GM21737 (cell line): ENCODE measurements around the gene COPS3.

Experiments used
- ATAC-seq: cut with Tn5 transposase; IDR thresholded peaks from one replicate; pipeline ENCODE4 v1.9.1; 2021; ENCODE audit warnings: mild to moderate bottlenecking, moderate library complexity; ENCODE audit not compliant: unreplicated experiment

The COPS3 gene

GRCh38 chr17:17280613-17281549 lies at the start of gene COPS3:
TSS of gene COPS3 (minus strand) at chr17:17281246. CDS start at chr17:17281186, 60 bp downstream.
- ATAC-seq, result peak; percentile 84

- ATAC-seq, result no peak
Measured at GRCh38 chr17:17328251-17328650, 47.2 kb upstream of the COPS3 start.

DNA sequence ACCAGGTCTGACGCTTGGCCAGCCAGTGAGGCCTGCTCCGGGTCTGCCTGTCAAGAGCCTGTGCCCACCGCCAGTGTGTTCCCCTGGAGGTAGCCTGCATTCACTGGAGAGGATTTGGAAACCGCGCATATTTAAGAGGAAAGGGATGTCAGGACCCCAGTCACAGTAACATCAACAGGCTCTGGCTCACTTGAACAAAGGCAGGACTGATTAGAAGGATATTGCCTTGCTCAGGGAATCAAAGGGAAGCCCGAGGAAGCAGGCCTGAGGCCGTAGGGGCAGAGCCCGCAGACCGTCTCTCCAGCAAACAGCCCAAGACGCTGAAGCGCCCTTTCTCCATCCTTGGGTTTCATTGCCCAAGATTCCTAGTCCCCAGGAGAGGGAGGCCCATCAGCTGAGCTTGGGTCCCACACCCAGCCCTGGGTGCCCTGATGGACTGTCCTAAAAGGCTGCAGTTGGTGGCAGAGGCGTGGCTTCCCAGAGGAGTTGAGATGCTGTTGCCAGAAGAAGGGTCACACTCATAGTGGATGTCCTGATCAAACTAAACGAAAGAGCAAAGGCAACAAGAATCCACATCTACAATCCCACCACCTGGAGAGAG lies 45.3 kb upstream of the COPS3 start:
- no peak for ATAC-seq

DNA sequence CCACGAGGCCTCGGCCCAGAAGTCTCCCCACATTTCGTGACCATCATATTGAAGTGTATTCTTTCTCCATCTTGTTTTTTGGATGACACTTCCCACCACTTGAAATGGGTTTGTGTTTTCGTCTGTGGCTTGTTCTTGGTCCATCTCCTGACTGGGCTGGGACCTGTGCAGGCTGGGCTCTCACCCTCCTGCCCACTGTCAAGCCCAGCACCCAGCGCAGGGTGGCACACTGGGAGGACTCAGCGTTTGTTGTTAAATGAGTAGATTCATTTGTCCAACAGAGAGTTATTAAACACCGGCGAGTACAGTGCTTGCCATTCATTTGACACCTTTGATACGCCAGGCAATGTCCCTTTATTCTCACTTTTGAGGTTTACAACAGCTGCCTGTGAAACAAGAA lies 44.8 kb upstream of the COPS3 start:
- ATAC-seq, result no peak

- no peak for ATAC-seq
Measured at GRCh38 chr17:17325228-17325627, 44.2 kb upstream of the COPS3 start.

DNA sequence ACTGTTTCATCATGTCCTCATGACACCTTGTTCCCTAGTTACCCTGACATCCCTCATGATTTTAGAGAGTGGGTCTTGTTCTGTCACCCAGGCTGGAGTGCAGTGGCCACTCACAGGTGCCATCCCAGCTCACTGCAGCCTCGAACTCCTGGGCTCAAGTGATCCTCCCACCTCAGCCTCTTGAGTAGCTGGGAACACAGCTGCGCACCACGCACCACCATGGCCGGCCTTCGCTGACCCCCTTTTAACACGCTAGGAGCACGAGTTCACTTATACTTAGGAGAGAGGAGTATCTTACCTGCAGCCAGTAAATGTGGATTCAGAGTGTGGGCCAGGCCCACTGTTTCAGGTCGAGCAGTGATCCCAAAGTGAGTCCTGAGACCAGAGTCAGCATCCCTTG lies 43.6 kb upstream of the COPS3 start:
- no peak for ATAC-seq

GRCh38 chr17:17322516-17323510 lies 41.8 kb upstream of the COPS3 start:
- ATAC-seq, result no peak

- no peak for ATAC-seq
Measured at GRCh38 chr17:17321356-17322025, 40.4 kb upstream of the COPS3 start.

DNA sequence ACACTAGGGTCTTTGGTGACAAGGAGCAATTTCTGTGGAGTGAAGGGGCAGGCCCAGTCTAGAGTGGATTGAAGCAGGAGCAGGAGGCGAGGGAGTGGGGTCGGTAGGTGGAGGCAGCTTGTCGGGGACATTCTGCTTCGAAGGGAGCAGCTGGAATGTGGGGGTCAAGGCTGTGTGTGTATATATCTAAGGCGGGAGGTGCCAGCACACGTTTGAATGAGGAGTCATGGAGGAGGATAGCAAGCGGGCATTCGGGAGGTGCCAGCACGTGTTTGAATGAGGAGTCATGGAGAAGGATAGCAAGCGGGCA lies 39.8 kb upstream of the COPS3 start:
- ATAC-seq, result no peak

DNA sequence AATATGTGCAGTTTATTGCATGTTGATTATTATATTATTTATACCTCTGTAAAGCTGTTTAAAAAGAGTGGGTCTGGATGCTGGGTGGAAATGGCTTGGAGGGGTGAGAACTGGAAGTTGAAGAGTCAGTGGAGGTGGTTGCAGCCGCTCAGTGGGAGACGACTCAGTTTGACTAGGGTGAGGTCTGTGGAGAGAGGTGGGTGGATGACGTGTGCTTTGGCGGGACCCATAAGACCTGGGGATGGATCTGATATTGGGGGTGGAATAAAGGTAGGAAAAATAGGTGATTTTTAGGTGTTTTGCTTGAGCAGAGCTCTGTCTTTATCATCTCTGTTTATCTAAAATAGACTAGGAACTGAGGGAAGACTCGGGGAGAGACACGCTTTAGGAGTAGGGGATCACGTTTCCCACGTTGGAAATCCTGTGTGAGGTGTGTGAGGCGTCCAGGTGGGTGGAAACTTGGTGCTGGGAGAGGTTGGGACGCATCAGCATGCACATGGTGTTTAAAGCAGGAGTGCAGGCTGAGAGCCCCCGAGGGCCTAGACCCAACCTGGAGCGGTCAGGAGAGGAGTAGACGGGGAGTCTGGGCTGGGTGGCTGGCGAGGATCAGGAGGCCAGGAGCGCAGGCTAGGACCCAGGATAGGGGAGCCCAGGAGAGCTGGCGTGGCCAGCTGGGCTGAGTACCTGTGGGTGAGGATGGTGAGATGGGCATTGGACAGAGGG lies 39.3 kb upstream of the COPS3 start:
- ATAC-seq, result no peak

- no peak for ATAC-seq
Measured at GRCh38 chr17:17315142-17315821, 34.2 kb upstream of the COPS3 start.

DNA sequence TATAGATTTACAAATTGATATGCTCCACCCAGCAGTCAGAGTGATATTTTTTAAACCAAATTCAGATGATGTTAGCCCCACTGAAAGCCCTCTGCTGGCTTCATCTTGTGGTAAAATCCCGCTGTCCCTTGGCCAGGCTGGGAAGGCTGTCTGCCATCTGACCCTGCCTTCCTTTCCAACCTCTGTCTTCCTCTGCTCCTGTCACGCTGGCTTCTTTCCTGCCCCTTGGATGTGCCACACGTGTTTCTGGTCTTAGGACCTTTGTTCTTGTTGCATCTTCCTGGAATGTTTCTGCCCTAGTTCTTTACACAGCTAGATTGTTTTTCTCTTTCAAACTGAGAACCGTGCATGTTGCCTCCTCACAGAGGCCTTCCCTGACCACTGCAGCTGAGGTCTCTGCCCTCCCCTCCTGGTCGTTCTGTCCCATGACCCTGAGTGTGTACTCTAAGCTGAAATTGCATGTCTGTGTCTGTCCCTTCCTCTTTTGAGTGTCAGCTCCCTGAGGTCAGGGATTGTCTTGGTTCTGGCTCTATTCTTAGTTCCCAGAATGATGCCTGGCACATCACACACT lies 33.5 kb upstream of the COPS3 start:
- no peak for ATAC-seq

DNA sequence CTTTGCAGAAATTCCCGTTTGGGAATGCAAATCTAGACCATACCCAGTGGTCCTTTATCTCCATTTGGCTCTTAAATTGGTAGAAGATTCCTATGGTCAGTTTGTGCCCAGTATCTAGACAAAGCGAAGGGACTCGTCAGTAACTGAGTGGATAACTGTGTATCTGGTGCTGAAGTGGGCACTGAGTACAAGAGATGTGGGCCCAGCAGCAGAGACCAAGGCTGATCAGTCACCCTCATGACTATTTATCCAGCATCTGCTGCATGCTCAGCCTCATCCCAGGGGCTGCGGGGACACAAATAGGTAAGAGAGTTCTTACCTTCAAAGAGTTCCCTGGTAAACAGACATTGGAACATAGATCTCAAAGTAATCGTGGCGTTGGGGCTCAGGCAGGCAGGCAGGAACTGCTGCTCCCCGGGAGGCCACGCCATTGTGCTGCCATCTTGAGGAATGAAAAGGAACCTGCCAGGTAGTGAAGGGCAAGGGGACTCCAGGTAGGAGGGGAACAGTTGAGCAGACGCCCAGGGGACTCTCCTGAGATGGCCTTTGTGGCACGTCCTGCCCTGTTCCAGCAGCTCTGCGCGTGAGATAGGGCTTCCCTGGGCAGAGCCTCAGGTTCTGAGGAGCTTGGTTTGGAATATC lies 32.4 kb upstream of the COPS3 start:
- no peak for ATAC-seq

DNA sequence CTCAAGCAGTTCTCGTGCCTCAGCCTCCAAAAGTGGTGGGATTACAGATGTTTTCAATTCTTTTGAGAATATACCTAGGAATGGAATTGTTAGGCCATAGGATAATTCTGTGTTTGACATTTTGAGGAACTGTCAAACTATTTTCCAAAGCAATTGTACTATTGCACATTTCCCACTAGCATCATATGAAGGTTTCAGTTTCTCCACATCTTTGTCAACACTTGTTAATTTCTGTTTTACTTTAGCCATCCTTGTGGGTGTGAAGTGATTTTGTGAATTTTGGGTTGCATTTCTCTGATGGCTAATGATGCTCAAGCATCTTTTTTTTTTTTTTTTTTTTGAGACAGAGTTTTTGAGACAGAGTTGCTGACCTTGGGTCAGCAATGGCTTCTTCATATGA lies 28.3 kb upstream of the COPS3 start:
- ATAC-seq, result no peak

- ATAC-seq, result peak; percentile 59
Measured at GRCh38 chr17:17305281-17305801, 24.3 kb upstream of the COPS3 start.

DNA sequence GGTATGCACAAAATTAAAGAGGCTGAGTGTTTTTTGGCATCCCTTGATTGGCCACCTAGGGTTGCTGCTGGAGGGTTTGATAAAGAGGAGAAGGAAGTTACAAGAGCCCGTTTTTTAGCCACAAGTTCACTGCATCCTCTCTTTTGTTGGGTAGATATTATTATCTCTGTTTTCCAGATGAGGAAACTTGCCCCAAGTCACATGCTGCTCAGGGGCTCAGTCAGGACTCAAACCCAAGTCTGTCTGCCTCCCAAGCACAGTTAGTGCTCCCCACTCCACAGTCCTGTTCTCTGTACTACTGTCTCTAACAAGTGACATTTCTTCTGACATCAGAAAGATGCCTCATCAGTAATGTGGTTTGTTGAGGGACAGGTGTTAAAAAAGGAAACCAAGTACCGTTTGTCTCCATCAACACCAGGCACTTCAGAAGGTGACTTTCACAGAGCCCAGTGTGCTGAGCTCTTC lies 23.5 kb upstream of the COPS3 start:
- ATAC-seq, result no peak

GRCh38 chr17:17303847-17304490 lies 22.9 kb upstream of the COPS3 start:
- no peak for ATAC-seq
